GM12878 (cell line): ENCODE results near the gene ANKRD28. TPM values are rescaled to one million over a fixed set of nuclear protein-coding genes. Genes with fewer than 3 reads are reported as not detected.

Experiments
- ATAC-seq: fragments of 200-7000 bp; cut with Tn5 transposase; 3 replicates; pipeline ENCODE4 v1.9.1; 2020; ENCODE audit warnings: mild to moderate bottlenecking, moderate library complexity
- BruUV-seq: library from RNA; stranded (reverse); fragments of 400-500 nt; replicated peaks from 2 replicates; lab custom pipeline; 2021; lab: Mats Ljungman, UMichigan
- CTCF ChIA-PET: fragments of 300-600 bp; sonication (Branson Sonifier 250); formaldehyde crosslinking; extraction: SDS; loops from one replicate; lab custom pipeline; 2021; ENCODE audit warnings: inconsistent platforms; lab: Yijun Ruan, JAX
- POLR2A ChIA-PET: fragments of 350-600 bp; formaldehyde crosslinking; extraction: SDS; loops from one replicate; lab custom pipeline; 2021; ENCODE audit warnings: inconsistent platforms; lab: Charles Lee
- RAD21 ChIA-PET: fragments of 300-600 bp; sonication (Branson Sonifier 250); formaldehyde crosslinking; loops from one replicate; lab custom pipeline; 2023; ENCODE audit warnings: antibody characterized with exemption; ENCODE audit not compliant: unreplicated experiment; lab: Charles Lee
- SMC1A ChIA-PET: fragments of 300-600 bp; sonication (Branson Sonifier 250); formaldehyde crosslinking; loops from one replicate; lab custom pipeline; 2023; ENCODE audit not compliant: unreplicated experiment, uncharacterized antibody; lab: Charles Lee
- DNase-seq: peaks from one replicate; pipeline ENCODE4 v3.0.0-alpha.2; 2011; ENCODE audit warnings: low read depth, low spot score
- FAIRE-seq: peaks from 3 replicates; lab custom pipeline; 2011; peaks lifted over from hg19 to GRCh38; lab: Jason Lieb, UNC
- H2AFZ ChIP-seq: 2 replicates; pipeline ENCODE4 v1.6.0; 2011; ENCODE audit warnings: low read depth, low read length, control low read depth; ENCODE audit not compliant: control insufficient read depth
- H3K27ac ChIP-seq: 2 replicates; pipeline ENCODE4 v1.5.1; 2011; ENCODE audit warnings: control low read depth; ENCODE audit not compliant: control insufficient read depth, insufficient read depth
- H3K27me3 ChIP-seq, 2 experiments: replicated peaks in 1 of 2; 2 replicates each; pipeline versions ENCODE4 v1.6.0 to v1.6.1; 2011; ENCODE audit warnings: low read length in 1 of 2; ENCODE audit not compliant: control insufficient read depth in 2 of 2, insufficient read depth in 2 of 2
- H3K36me3 ChIP-seq, 2 experiments: 2 replicates each; pipeline ENCODE4 v1.5.1; 2011; ENCODE audit warnings: low read length in 1 of 2; ENCODE audit not compliant: control insufficient read depth in 2 of 2, insufficient read depth in 2 of 2
- H3K4me1 ChIP-seq: 2 replicates; pipeline ENCODE4 v1.6.1; 2011; ENCODE audit warnings: mild to moderate bottlenecking, low read length, moderate library complexity, mixed read lengths; ENCODE audit not compliant: control insufficient read depth, insufficient read depth
- H3K4me2 ChIP-seq: 2 replicates; pipeline ENCODE4 v1.6.0; 2011; ENCODE audit warnings: control low read depth; ENCODE audit not compliant: control insufficient read depth, insufficient read depth
- H3K4me3 ChIP-seq: fragments of 200-600 bp; sonication (generic); 2 replicates; pipeline ENCODE4 v1.5.1; 2016
- H3K79me2 ChIP-seq: 2 replicates; pipeline ENCODE4 v1.6.0; 2011; ENCODE audit warnings: low read length; ENCODE audit not compliant: control insufficient read depth, insufficient read depth
- H3K9ac ChIP-seq: 2 replicates; pipeline ENCODE4 v1.8.0; 2011; ENCODE audit warnings: low read length, control low read depth, mixed read lengths; ENCODE audit not compliant: control insufficient read depth, insufficient read depth
- H3K9me3 ChIP-seq: replicated peaks from 3 replicates; pipeline ENCODE4 v1.5.1; 2011; ENCODE audit warnings: mild to moderate bottlenecking, low read length; ENCODE audit not compliant: control insufficient read depth, insufficient read depth
- H4K20me1 ChIP-seq: 2 replicates; pipeline ENCODE4 v1.6.0; 2011; ENCODE audit not compliant: control insufficient read depth, insufficient read depth
- FOS ChIP-seq: IDR thresholded peaks from 3 replicates; pipeline ENCODE4 v1.6.1; 2011; ENCODE audit warnings: borderline replicate concordance; ENCODE audit not compliant: insufficient read length; ENCODE audit errors: extremely low read depth
- RFX5 ChIP-seq: IDR thresholded peaks from 2 replicates; pipeline ENCODE4 v1.6.1; 2011; ENCODE audit warnings: low read depth, low read length, improper control_type of control experiment
- WGBS: methylation state at CpG from one replicate; pipeline ENCODE4 v1.1.6; 2016; ENCODE audit warnings: low lambda C conversion rate; ENCODE audit not compliant: insufficient replicate concordance, insufficient coverage; ENCODE audit errors: missing lambda C conversion rate; 5-methylcytosine and 5-hydroxymethylcytosine counted together
- in situ Hi-C: fragments of 300-500 bp; cut with MboI; formaldehyde crosslinking; loops from 9 replicates; pipeline ENCODE4 v1.14.3; 2018; ENCODE audit warnings: mixed read lengths
- intact Hi-C: fragments of 100-400 bp; cut with micrococcal nuclease; formaldehyde crosslinking; loops from one replicate; pipeline ENCODE4 v1.14.2; 2022; ENCODE audit not compliant: unreplicated experiment
- polyA plus RNA-seq, 11 experiments: library from polyadenylated mRNA; depleted of rRNA in 4 of 11; unstranded in 6 of 11; stranded (reverse) in 5 of 11; fragments of >200 nt; fragmentation: Nextera tagmentation in 4 of 11; fragmentation: Illumina TruSeq in 1 of 11; extraction: Ambion mirVana in 4 of 11; extraction: Trizol in 1 of 11; gene quantifications; 1 replicate in 1 of 11; 2 replicates in 10 of 11; pipeline versions ENCODE4 v1.2.1 to v1.2.3, GENCODE V29; 2011 to 2016; ENCODE audit warnings: inconsistent platforms in 2 of 11, missing spikeins in 2 of 11, low read depth in 1 of 11
- total RNA-seq, 4 experiments: library from RNA; depleted of rRNA in 3 of 4; stranded (reverse); fragments of >200 nt in 3 of 4; fragmentation: Illumina TruSeq in 1 of 4; extraction: Trizol in 1 of 4; gene quantifications; 2 replicates each; pipeline versions ENCODE4 v1.2.1 to v1.2.3, GENCODE V29; 2013 to 2021
- TF ChIP-seq, protein P1 (sequence below): fragments of 450-650 bp; IDR thresholded peaks from 2 replicates; pipeline ENCODE4 v1.6.1; 2016; ENCODE audit warnings: mild to moderate bottlenecking

The ANKRD28 gene
- total and polyA plus RNA-seq, 10 of the 15 experiments (the other 5 are each of a cell fraction or from before 2014, with no cell fraction given), result 11.2 to 105 (median 38.3) TPM

DNA sequence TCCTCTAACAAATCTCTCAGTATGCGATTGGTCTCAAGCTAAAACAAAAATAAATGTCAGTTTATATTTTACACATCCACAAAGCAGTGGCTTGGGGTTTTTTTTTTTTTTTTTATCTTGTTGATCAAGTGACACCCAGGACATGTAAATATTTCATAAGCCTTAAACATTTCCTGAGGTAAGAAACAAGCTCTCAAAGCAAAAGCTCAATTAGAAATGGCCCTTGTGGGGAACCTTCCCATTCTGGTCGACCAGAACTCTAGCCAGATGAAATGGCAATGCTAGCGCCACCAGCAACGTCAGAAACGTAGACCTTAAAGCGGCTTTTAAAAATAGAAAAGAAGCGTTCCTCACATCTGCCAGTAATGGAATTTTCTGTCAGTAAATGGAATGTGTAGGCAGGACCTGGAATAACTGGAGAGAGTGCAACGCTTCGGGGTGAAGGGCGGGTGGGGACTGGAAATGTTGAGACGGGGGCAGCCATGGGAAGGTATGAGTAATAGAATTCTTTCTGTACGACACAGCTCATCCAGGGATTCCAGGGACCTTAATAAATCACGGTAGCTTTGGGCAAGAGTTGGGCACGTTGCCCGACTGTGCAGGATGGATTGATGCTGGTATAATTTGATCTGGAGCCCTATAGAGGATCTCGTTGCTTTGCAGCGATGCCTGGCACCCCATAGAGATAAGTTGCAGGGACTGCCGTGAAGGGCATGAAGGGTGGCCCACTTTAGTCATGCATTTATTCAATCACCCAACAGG lies 151.9 kb downstream of the ANKRD28 start:
- Histone ChIP-seq H3K4me3 (no peak overlapping the region), H3K36me3 (no peaks in the 10 kb centered on the region; a peak in 1 of 4 replicates), H2AFZ (no peak overlapping the region), H3K9ac (no peak overlapping the region), H3K4me2 (no peak overlapping the region), H3K27me3 (no peaks in the 10 kb centered on the region), H3K79me2 (no peaks in the 10 kb centered on the region), H4K20me1 (no peaks in the 10 kb centered on the region), H3K9me3 (peaks cover 5% of the 10 kb centered on the region; the same call in 2 of the 3 replicates), H3K4me1 (peaks cover 38% of the 10 kb centered on the region), H3K27ac (no peak overlapping the region)
- ChIA-PET POLR2A (interaction anchor here (0.5 to 1.9 kb wide), 6 partner anchors 10 to 987 kb away, joined by 3 to 8 read pairs (median 3); no protein-coding TSS in a partner anchor), CTCF (interaction anchor here (0.6 to 2.2 kb wide), 6 partner anchors 9 to 677 kb away, joined by 3 to 8 read pairs (median 4); no protein-coding TSS in a partner anchor), SMC1A (interaction anchor here (0.6 to 6.7 kb wide), 10 partner anchors 10 to 168 kb away, joined by 3 to 61 read pairs (median 4); no protein-coding TSS in a partner anchor), RAD21 (interaction anchor here (1.0 to 3.5 kb wide), 4 partner anchors 15 to 166 kb away, joined by 3 to 22 read pairs (median 4); no protein-coding TSS in a partner anchor)
- no peak for ATAC-seq
- 92% methylated on average over 18 of the region's 18 CpGs for WGBS
- no TSS peak for BruUV-seq
- intact Hi-C loops, result loop anchor here (10.0 kb wide), 1 partner anchor 869 kb away; the partner anchor contains the start of gene RFTN1
- no peak for FAIRE-seq
- in situ Hi-C loops, result no loop called here
- TF ChIP-seq, protein P1, sequence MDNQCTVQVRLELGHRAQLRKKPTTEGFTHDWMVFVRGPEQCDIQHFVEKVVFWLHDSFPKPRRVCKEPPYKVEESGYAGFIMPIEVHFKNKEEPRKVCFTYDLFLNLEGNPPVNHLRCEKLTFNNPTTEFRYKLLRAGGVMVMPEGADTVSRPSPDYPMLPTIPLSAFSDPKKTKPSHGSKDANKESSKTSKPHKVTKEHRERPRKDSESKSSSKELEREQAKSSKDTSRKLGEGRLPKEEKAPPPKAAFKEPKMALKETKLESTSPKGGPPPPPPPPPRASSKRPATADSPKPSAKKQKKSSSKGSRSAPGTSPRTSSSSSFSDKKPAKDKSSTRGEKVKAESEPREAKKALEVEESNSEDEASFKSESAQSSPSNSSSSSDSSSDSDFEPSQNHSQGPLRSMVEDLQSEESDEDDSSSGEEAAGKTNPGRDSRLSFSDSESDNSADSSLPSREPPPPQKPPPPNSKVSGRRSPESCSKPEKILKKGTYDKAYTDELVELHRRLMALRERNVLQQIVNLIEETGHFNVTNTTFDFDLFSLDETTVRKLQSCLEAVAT, result no peak
- no peak for TF ChIP-seq RFX5
- no peak for TF ChIP-seq FOS
- no peak for DNase-seq
